ENCODE data around the gene TATDN3. TPM values are rescaled to one million over a fixed set of nuclear protein-coding genes. Genes with fewer than 3 reads are reported as not detected.
"Not testable (repeated sequence)": the region's sequence is repeated elsewhere in the genome, so short reads cannot be mapped to it uniquely, and the experiment has no call there.

Gene TATDN3
- total and polyA plus RNA-seq, 12 donors = 10.2 to 37.9 (median 20.5) TPM

- Histone ChIP-seq H3K9me3 (replicated peaks in 1 of 3) (no peaks in the 10 kb centered on the region), H3K27ac (no peak overlapping the region), H3K27me3 (no peaks in the 10 kb centered on the region), H3K4me3 (no peak overlapping the region), H3K4me1 (replicated peaks in 1 of 2) (no peaks in the 10 kb centered on the region), H3K36me3 (replicated peaks in 1 of 2) (no peaks in the 10 kb centered on the region)
- no peak for TF ChIP-seq POLR2A (IDR thresholded peaks at IDR 0.05)
- no peak for TF ChIP-seq CTCF (IDR thresholded peaks at IDR 0.05)
- DNase-seq = no peak
- intact Hi-C loops (cut with DNase I) = no loop called here
- WGBS, 4 donors = 96 to 100% (median 98%) methylated on average over 2 to 10 of the region's 10 CpGs
These were observed 31.4 kb upstream of the TATDN3 start for GRCh38 chr1:212760126-212760823.

GRCh38 chr1:212762234-212762633, 29.5 kb upstream of the TATDN3 start:
- H3K9me3 ChIP-seq (replicated peaks in 1 of 3) = no peaks in the 10 kb centered on the region
- H3K4me1 ChIP-seq (replicated peaks in 1 of 2) = no peaks in the 10 kb centered on the region
- no peak overlapping the region for H3K27ac ChIP-seq
- no peaks in the 10 kb centered on the region for H3K36me3 ChIP-seq (replicated peaks in 1 of 2)
- intact Hi-C loops (cut with DNase I) = no loop called here
- TF ChIP-seq POLR2A (IDR thresholded peaks at IDR 0.05) (no peak), CTCF (IDR thresholded peaks at IDR 0.05) (no peak)
- H3K27me3 ChIP-seq = no peaks in the 10 kb centered on the region
- H3K4me3 ChIP-seq = no peak overlapping the region
- no peak for DNase-seq
- 96 to 100% (median 98%) methylated on average over 4 of the region's 4 CpGs for WGBS, 4 donors

- H3K4me3 ChIP-seq = no peak overlapping the region
- H3K36me3 ChIP-seq (replicated peaks in 1 of 2) = no peaks in the 10 kb centered on the region
- H3K27ac ChIP-seq = no peak overlapping the region
- H3K27me3 ChIP-seq = no peaks in the 10 kb centered on the region
- WGBS, 4 donors = 95 to 98% (median 97%) methylated on average over 9 of the region's 9 CpGs
- intact Hi-C loops (cut with DNase I) = no loop called here
- DNase-seq = no peak
- H3K9me3 ChIP-seq (replicated peaks in 1 of 3) = no peaks in the 10 kb centered on the region
- H3K4me1 ChIP-seq (replicated peaks in 1 of 2) = no peaks in the 10 kb centered on the region
- TF ChIP-seq CTCF (IDR thresholded peaks at IDR 0.05) (no peak), POLR2A (IDR thresholded peaks at IDR 0.05) (no peak)
These were observed 28.9 kb upstream of the TATDN3 start for GRCh38 chr1:212762839-212763238.

- DNase-seq; intact Hi-C loops (cut with DNase I); H3K27ac ChIP-seq; H3K4me1 ChIP-seq (replicated peaks in 1 of 2); H3K4me3 ChIP-seq; H3K36me3 ChIP-seq (replicated peaks in 1 of 2); H3K27me3 ChIP-seq: not testable (repeated sequence)
- H3K9me3 ChIP-seq (replicated peaks in 1 of 3) = peaks cover 0 to 16% (median 6%) of the 10 kb centered on the region in 3 donors
- 89 to 100% (median 96%) methylated on average over 1 of the region's 1 CpG for WGBS, 4 donors
These were observed 26.9 kb upstream of the TATDN3 start for GRCh38 chr1:212764718-212765281.

- 43 to 50% (median 47%) methylated on average over 2 of the region's 2 CpGs for WGBS, 4 donors
- intact Hi-C loops (cut with DNase I); H3K27ac ChIP-seq; H3K36me3 ChIP-seq (replicated peaks in 1 of 2); H3K4me1 ChIP-seq (replicated peaks in 1 of 2); H3K27me3 ChIP-seq; DNase-seq; H3K4me3 ChIP-seq: not testable (repeated sequence)
- peaks cover 0 to 19% (median 10%) of the 10 kb centered on the region in 3 donors for H3K9me3 ChIP-seq (replicated peaks in 1 of 3)
These were observed 24.9 kb upstream of the TATDN3 start for GRCh38 chr1:212766825-212767224.

Measured in adrenal gland (tissue), 12 donors.